NCI-H82 treated with DMSO at 0.1 percent for 48 hours (cell line): ENCODE data around the gene MAML2.

Source experiments
- DNase-seq: peaks from one replicate; lab custom pipeline; 2025; ENCODE audit not compliant: unreplicated experiment; lab: John Stamatoyannopoulos, UW

MAML2 gene

GRCh38 chr11:96215826-96216225 is 127.2 kb downstream of the MAML2 start:
- DNase-seq: no peak

- no peak for DNase-seq
Measured at GRCh38 chr11:96215110-96215782, 127.7 kb downstream of the MAML2 start.

- no peak for DNase-seq
Measured at GRCh38 chr11:96214777-96215109, 128.3 kb downstream of the MAML2 start.

GRCh38 chr11:96213500-96213899 is 129.5 kb downstream of the MAML2 start:
- DNase-seq: peak; percentile 50

- peak; percentile 57 for DNase-seq
Measured at GRCh38 chr11:96211436-96211835, 131.6 kb downstream of the MAML2 start.

GRCh38 chr11:96207459-96208449 is 135.2 kb downstream of the MAML2 start:
- no peak for DNase-seq

GRCh38 chr11:96206955-96207354 is 136.0 kb downstream of the MAML2 start:
- no peak for DNase-seq

GRCh38 chr11:96205460-96205809 is 137.6 kb downstream of the MAML2 start:
- DNase-seq: no peak

- DNase-seq: no peak
Measured at GRCh38 chr11:96204721-96205459, 138.1 kb downstream of the MAML2 start.

GRCh38 chr11:96204366-96204659 is 138.7 kb downstream of the MAML2 start:
- no peak for DNase-seq

GRCh38 chr11:96203567-96204365 is 139.2 kb downstream of the MAML2 start:
- no peak for DNase-seq

- no peak for DNase-seq
Measured at GRCh38 chr11:96200243-96200642, 142.8 kb downstream of the MAML2 start.

- no peak for DNase-seq
Measured at GRCh38 chr11:96199563-96200025, 143.4 kb downstream of the MAML2 start.

GRCh38 chr11:96197801-96198701 is 144.9 kb downstream of the MAML2 start:
- no peak for DNase-seq

GRCh38 chr11:96197103-96197502 is 145.9 kb downstream of the MAML2 start:
- DNase-seq: no peak

- no peak for DNase-seq
Measured at GRCh38 chr11:96196181-96196662, 146.8 kb downstream of the MAML2 start.

GRCh38 chr11:96195671-96196070 is 147.3 kb downstream of the MAML2 start:
- DNase-seq: no peak

- DNase-seq: no peak
Measured at GRCh38 chr11:96194581-96195374, 148.2 kb downstream of the MAML2 start.
